NCI-H446 treated with DMSO at 0.1 percent for 48 hours (cell line): ENCODE data around the gene LRMDA.

Source experiments
- DNase-seq: peaks from one replicate; lab custom pipeline; 2025; lab: John Stamatoyannopoulos, UW

Gene LRMDA

GRCh38 chr10:76306856-76307255 lies 875.4 kb downstream of the LRMDA start:
- no peak for DNase-seq

- no peak for DNase-seq
Observed at GRCh38 chr10:76309070-76309469, 877.6 kb downstream of the LRMDA start.

- peak; percentile 57 for DNase-seq
Observed at GRCh38 chr10:76309741-76310587, 878.5 kb downstream of the LRMDA start.

- DNase-seq = no peak
Observed at GRCh38 chr10:76310588-76311080, 879.2 kb downstream of the LRMDA start.

GRCh38 chr10:76311752-76312636 lies 880.6 kb downstream of the LRMDA start:
- DNase-seq = no peak

- no peak for DNase-seq
Observed at GRCh38 chr10:76315240-76315639, 883.8 kb downstream of the LRMDA start.

- no peak for DNase-seq
Observed at GRCh38 chr10:76316234-76316633, 884.8 kb downstream of the LRMDA start.

- DNase-seq = no peak
Observed at GRCh38 chr10:76317078-76317477, 885.7 kb downstream of the LRMDA start.

- DNase-seq = peak; percentile 84
Observed at GRCh38 chr10:76318211-76318610, 886.8 kb downstream of the LRMDA start.

- peak; percentile 66 for DNase-seq
Observed at GRCh38 chr10:76319661-76320060, 888.2 kb downstream of the LRMDA start.

- peak; percentile 83 for DNase-seq
Observed at GRCh38 chr10:76324283-76324682, 892.9 kb downstream of the LRMDA start.

GRCh38 chr10:76327441-76327840 lies 896.0 kb downstream of the LRMDA start:
- DNase-seq = no peak

GRCh38 chr10:76328348-76328747 lies 896.9 kb downstream of the LRMDA start:
- no peak for DNase-seq

- no peak for DNase-seq
Observed at GRCh38 chr10:76329891-76330575, 898.6 kb downstream of the LRMDA start.

- DNase-seq = no peak
Observed at GRCh38 chr10:76331742-76332141, 900.3 kb downstream of the LRMDA start.

GRCh38 chr10:76333326-76333725 lies 901.9 kb downstream of the LRMDA start:
- peak; percentile 78 for DNase-seq

- DNase-seq = peak; percentile 43
Observed at GRCh38 chr10:76333796-76334195, 902.4 kb downstream of the LRMDA start.

- peak; percentile 84 for DNase-seq
Observed at GRCh38 chr10:76334255-76334654, 902.8 kb downstream of the LRMDA start.

GRCh38 chr10:76336213-76336963 lies 905.0 kb downstream of the LRMDA start:
- no peak for DNase-seq

GRCh38 chr10:76337641-76338040 lies 906.2 kb downstream of the LRMDA start:
- DNase-seq = no peak

- no peak for DNase-seq
Observed at GRCh38 chr10:76338187-76338586, 906.8 kb downstream of the LRMDA start.
